Ishikawa (cell line): ENCODE results near the gene C10orf53.

Source experiments
- CEBPB ChIP-seq: IDR thresholded peaks from 2 replicates; pipeline ENCODE4 v1.6.1; 2012
- CREB1 ChIP-seq: IDR thresholded peaks from 2 replicates; pipeline ENCODE4 v1.6.1; 2012; ENCODE audit warnings: low read depth
- EGR1 ChIP-seq: IDR thresholded peaks from 2 replicates; pipeline ENCODE4 v1.6.1; 2012
- EP300 ChIP-seq: IDR thresholded peaks from 2 replicates; pipeline ENCODE4 v1.6.1; 2012; ENCODE audit warnings: borderline replicate concordance
- FOXM1 ChIP-seq: IDR thresholded peaks from 2 replicates; pipeline ENCODE4 v1.6.1; 2012; ENCODE audit warnings: low read depth, borderline replicate concordance
- NFIC ChIP-seq: IDR thresholded peaks from 2 replicates; pipeline ENCODE4 v1.6.1; 2012
- RAD21 ChIP-seq: IDR thresholded peaks from 2 replicates; pipeline ENCODE4 v1.6.1; 2012; ENCODE audit warnings: low read depth
- TAF1 ChIP-seq: IDR thresholded peaks from 2 replicates; pipeline ENCODE4 v1.6.1; 2012; ENCODE audit warnings: low read depth, mild to moderate bottlenecking
- TCF12 ChIP-seq: IDR thresholded peaks from 2 replicates; pipeline ENCODE4 v1.6.1; 2012; ENCODE audit warnings: low read depth
- TEAD4 ChIP-seq: IDR thresholded peaks from 2 replicates; pipeline ENCODE4 v1.6.1; 2012
- YY1 ChIP-seq: IDR thresholded peaks from 2 replicates; pipeline ENCODE4 v1.6.1; 2012; ENCODE audit warnings: low read depth
- ZBTB7A ChIP-seq: IDR thresholded peaks from 2 replicates; pipeline ENCODE4 v1.6.1; 2012; ENCODE audit warnings: low read depth
- TF ChIP-seq, protein P1 (sequence below): IDR thresholded peaks from 2 replicates; pipeline ENCODE4 v1.6.1; 2012; ENCODE audit warnings: low read depth, mild to moderate bottlenecking
- TF ChIP-seq, protein P2 (sequence below): IDR thresholded peaks from 2 replicates; pipeline ENCODE4 v1.6.1; 2012
- TF ChIP-seq, protein P3 (sequence below): IDR thresholded peaks from 2 replicates; pipeline ENCODE4 v1.6.1; 2012

C10orf53 gene

DNA sequence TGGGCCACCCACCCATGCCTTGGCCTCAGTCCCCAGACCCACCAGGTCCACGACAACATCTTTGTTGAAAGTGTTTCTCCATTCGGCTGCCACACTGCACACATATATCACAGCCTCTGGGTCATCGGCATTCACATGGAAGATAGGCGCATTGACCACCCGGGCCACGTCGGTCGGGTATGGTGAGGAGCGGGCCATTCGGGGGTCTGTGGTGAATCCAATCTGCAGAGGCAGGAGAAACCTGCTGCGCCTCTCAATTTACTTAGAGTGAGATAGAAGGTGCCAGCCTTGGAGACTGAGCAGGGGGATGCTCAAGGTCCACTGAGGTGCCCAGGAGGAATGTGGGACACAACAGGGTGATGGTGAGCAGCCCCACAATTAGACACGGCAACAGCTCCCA, 66.3 kb downstream of the C10orf53 start:
- TF ChIP-seq CEBPB, result no peak
- TF ChIP-seq ZBTB7A, result no peak
- TF ChIP-seq EGR1, result no peak
- TF ChIP-seq TEAD4, result no peak
- no peak for TF ChIP-seq FOXM1
- no peak for TF ChIP-seq RAD21
- TF ChIP-seq NFIC, result no peak
- TF ChIP-seq TAF1, result no peak
- TF ChIP-seq YY1, result no peak
- no peak for TF ChIP-seq TCF12
- TF ChIP-seq, protein P1, sequence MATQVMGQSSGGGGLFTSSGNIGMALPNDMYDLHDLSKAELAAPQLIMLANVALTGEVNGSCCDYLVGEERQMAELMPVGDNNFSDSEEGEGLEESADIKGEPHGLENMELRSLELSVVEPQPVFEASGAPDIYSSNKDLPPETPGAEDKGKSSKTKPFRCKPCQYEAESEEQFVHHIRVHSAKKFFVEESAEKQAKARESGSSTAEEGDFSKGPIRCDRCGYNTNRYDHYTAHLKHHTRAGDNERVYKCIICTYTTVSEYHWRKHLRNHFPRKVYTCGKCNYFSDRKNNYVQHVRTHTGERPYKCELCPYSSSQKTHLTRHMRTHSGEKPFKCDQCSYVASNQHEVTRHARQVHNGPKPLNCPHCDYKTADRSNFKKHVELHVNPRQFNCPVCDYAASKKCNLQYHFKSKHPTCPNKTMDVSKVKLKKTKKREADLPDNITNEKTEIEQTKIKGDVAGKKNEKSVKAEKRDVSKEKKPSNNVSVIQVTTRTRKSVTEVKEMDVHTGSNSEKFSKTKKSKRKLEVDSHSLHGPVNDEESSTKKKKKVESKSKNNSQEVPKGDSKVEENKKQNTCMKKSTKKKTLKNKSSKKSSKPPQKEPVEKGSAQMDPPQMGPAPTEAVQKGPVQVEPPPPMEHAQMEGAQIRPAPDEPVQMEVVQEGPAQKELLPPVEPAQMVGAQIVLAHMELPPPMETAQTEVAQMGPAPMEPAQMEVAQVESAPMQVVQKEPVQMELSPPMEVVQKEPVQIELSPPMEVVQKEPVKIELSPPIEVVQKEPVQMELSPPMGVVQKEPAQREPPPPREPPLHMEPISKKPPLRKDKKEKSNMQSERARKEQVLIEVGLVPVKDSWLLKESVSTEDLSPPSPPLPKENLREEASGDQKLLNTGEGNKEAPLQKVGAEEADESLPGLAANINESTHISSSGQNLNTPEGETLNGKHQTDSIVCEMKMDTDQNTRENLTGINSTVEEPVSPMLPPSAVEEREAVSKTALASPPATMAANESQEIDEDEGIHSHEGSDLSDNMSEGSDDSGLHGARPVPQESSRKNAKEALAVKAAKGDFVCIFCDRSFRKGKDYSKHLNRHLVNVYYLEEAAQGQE, result no peak
- no peak for TF ChIP-seq EP300
- TF ChIP-seq, protein P2, sequence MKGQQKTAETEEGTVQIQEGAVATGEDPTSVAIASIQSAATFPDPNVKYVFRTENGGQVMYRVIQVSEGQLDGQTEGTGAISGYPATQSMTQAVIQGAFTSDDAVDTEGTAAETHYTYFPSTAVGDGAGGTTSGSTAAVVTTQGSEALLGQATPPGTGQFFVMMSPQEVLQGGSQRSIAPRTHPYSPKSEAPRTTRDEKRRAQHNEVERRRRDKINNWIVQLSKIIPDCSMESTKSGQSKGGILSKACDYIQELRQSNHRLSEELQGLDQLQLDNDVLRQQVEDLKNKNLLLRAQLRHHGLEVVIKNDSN, result no peak
- TF ChIP-seq, protein P3, sequence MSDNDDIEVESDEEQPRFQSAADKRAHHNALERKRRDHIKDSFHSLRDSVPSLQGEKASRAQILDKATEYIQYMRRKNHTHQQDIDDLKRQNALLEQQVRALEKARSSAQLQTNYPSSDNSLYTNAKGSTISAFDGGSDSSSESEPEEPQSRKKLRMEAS, result no peak
- no peak for TF ChIP-seq CREB1

DNA sequence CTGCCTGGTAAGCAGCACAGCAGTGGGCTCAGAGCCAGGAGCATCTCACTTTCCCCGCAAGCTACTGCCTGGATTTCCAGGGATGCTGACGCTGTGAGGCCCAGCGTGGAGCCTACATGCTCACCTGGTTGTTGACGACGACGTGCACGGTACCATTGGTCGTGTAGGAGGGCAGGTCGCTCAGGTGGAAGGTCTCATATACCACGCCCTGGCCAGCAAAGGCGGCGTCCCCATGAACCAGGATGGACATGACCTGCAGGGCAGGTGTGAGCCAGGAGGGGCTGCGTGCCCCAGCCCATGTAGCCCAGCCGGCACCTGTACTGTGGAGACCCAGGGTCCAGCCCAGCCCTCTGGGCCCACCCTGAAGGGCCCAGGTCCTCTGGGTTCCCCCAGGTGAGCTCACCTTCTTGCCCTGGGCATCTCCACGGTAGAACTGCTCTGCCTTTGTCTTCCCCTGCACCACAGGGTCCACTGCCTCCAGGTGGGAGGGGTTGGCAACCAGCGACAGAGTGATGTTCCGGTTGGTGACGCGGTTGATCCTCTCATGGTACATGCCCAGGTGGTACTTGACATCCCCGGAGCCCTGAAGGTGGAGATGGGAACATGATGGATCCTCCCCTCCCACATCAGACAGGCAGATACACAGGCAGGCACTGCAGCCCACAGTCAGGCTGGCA, 67.3 kb downstream of the C10orf53 start:
- no peak for TF ChIP-seq FOXM1
- TF ChIP-seq TCF12, result no peak
- TF ChIP-seq, protein P1, result no peak
- TF ChIP-seq, protein P3, result no peak
- TF ChIP-seq, protein P2, result no peak
- no peak for TF ChIP-seq EP300
- TF ChIP-seq TAF1, result no peak
- no peak for TF ChIP-seq EGR1
- no peak for TF ChIP-seq TEAD4
- TF ChIP-seq RAD21, result no peak
- TF ChIP-seq NFIC, result no peak
